IMR-90 (cell line): ENCODE measurements around the gene BRCA1.
A peak's percentile ranks its signal among the peaks of the same experiment; 100 is the strongest.

Source experiments
- BHLHE40 ChIP-seq: fragments of 150-350 bp; IDR thresholded peaks from 2 replicates; pipeline ENCODE4 v1.6.1; 2016; ENCODE audit warnings: mild to moderate bottlenecking, low read depth, low read length
- CHD1 ChIP-seq: IDR thresholded peaks from 2 replicates; pipeline ENCODE4 v1.6.1; 2012; ENCODE audit warnings: low read depth, low read length, improper control_type of control experiment
- MAFK ChIP-seq: IDR thresholded peaks from 2 replicates; pipeline ENCODE4 v1.6.1; 2012; ENCODE audit warnings: low read depth, low read length, improper control_type of control experiment
- MAZ ChIP-seq: IDR thresholded peaks from 2 replicates; pipeline ENCODE4 v1.6.1; 2012; ENCODE audit warnings: low read depth, mild to moderate bottlenecking, low read length, improper control_type of control experiment, moderate library complexity, borderline replicate concordance
- POLR2A ChIP-seq: IDR thresholded peaks from 2 replicates; pipeline ENCODE4 v1.6.1; 2012; ENCODE audit warnings: mild to moderate bottlenecking, low read depth, low read length
- RAD21 ChIP-seq: IDR thresholded peaks from 2 replicates; pipeline ENCODE4 v1.6.1; 2012; ENCODE audit warnings: low read length, improper control_type of control experiment
- RCOR1 ChIP-seq: IDR thresholded peaks from 2 replicates; pipeline ENCODE4 v1.6.1; 2012; ENCODE audit warnings: mild to moderate bottlenecking, low read length, improper control_type of control experiment; ENCODE audit not compliant: insufficient replicate concordance
- SMC3 ChIP-seq: fragments of 150-350 bp; IDR thresholded peaks from 2 replicates; pipeline ENCODE4 v1.6.1; 2016; ENCODE audit warnings: low read depth, mild to moderate bottlenecking, antibody characterized with exemption, low read length, moderate library complexity
- TF ChIP-seq, protein P1 (sequence below): conservative IDR thresholded peaks from 2 replicates; pipeline ENCODE4 v1.5.1; 2012; ENCODE audit warnings: mild to moderate bottlenecking, low read depth, low read length, improper control_type of control experiment
- TF ChIP-seq, protein P2 (sequence below): fragments of 150-350 bp; IDR thresholded peaks from 2 replicates; pipeline ENCODE4 v1.6.1; 2017; ENCODE audit warnings: mild to moderate bottlenecking, antibody characterized with exemption, low read length, low read depth

DNA sequence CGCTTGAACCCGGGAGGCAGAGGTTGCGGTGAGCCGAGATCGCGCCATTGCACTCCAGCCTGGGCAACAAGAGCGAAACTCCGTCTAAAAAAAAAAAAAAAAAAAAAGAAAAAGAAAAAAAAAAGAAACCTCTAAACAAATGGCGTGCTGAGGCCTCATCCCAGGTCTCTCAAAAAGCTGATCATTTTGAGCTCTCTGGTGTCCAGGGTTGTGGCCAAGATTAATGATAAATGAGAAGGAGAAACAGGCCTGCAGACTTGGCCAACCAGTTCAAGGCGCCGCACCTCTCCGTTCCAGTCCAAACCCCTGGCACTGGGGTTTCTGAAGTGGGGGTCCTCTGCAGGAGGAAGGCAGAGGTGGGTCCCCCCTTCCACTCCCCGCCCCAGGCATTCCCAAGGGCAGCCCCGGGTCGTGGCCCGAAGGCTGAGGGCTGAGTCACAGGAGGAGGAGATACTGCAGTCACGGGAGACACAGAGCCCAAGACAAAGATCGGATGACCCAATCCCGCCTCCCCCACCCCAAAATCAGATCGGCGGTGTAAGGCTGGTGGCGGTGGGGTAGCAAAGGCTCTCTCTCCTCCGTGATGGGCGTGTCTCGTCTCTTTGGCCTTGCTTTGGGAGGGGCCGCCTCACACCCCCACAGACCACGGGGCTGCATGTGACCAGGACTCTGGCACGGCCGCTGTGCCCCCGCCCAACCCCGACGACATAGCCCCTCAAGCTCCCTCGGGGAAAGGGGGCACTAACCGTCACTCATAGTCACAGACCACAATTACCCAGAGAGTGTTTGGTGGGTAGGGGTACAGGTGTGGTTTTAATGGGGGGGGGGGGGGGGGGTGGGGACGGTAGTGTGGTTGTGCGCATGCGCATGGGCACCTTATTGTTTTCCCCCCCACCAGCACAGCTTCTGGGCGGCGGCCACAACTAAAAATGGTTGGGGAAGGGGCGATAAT lies 104.1 kb downstream of the BRCA1 start:
- TF ChIP-seq, protein P1, sequence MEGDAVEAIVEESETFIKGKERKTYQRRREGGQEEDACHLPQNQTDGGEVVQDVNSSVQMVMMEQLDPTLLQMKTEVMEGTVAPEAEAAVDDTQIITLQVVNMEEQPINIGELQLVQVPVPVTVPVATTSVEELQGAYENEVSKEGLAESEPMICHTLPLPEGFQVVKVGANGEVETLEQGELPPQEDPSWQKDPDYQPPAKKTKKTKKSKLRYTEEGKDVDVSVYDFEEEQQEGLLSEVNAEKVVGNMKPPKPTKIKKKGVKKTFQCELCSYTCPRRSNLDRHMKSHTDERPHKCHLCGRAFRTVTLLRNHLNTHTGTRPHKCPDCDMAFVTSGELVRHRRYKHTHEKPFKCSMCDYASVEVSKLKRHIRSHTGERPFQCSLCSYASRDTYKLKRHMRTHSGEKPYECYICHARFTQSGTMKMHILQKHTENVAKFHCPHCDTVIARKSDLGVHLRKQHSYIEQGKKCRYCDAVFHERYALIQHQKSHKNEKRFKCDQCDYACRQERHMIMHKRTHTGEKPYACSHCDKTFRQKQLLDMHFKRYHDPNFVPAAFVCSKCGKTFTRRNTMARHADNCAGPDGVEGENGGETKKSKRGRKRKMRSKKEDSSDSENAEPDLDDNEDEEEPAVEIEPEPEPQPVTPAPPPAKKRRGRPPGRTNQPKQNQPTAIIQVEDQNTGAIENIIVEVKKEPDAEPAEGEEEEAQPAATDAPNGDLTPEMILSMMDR: no peak
- TF ChIP-seq, protein P2, sequence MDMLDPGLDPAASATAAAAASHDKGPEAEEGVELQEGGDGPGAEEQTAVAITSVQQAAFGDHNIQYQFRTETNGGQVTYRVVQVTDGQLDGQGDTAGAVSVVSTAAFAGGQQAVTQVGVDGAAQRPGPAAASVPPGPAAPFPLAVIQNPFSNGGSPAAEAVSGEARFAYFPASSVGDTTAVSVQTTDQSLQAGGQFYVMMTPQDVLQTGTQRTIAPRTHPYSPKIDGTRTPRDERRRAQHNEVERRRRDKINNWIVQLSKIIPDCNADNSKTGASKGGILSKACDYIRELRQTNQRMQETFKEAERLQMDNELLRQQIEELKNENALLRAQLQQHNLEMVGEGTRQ: peak; percentile 74
- TF ChIP-seq SMC3 (no peak), POLR2A (no peak), BHLHE40 (peak; percentile 67), MAZ (peak; percentile 60; the same call in 1 of the 2 replicates), RAD21 (no peak), MAFK (no peak), CHD1 (no peak), RCOR1 (no peak)
